Ovary (tissue), 3 donors: ENCODE results near the gene DCLK3.

ENCODE experiments used
- EP300 ChIP-seq: sonication (generic); formaldehyde crosslinking; IDR thresholded peaks from one replicate; pipeline ENCODE4 v1.6.1; 2017; ENCODE audit warnings: antibody characterized with exemption
- POLR2A ChIP-seq: fragments of 450-650 bp; IDR thresholded peaks from one replicate; pipeline ENCODE4 v1.6.1; 2017; ENCODE audit warnings: antibody characterized with exemption, mild to moderate bottlenecking, moderate library complexity
- TF ChIP-seq, protein P1 (sequence below), 3 donors: fragments of 450-650 bp in 2 of 3; fragments of 200-600 bp in 1 of 3; IDR thresholded peaks; one replicate each; pipeline versions ENCODE4 v1.5.1 to v1.8.0; 2016 to 2022; ENCODE audit warnings: antibody characterized with exemption in 3 of 3, mild to moderate bottlenecking in 1 of 3
- donor health status: DM: no; HTN: no; CAD: no.

DNA sequence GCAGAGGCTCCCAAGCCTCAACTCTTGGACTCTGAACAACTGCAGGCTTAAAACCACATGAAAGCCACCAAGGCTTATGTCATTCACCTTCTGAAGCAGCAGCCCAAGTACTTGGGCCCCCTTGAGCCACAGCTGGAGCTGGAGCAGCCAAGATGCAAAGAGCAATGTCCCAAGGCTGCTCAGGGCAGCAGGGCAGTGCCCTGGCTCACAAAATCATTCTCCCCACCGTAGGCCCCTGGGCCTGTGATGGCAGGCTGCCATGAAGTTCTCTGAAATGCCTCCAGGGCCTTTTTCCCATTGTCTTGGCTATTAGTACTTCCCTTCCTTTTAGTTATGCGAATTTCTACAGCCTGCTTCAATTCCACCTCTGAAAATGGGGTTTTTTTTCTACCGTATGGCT, 83.4 kb downstream of the DCLK3 start:
- TF ChIP-seq POLR2A, result no peak
- TF ChIP-seq EP300, result no peak
- TF ChIP-seq, protein P1, sequence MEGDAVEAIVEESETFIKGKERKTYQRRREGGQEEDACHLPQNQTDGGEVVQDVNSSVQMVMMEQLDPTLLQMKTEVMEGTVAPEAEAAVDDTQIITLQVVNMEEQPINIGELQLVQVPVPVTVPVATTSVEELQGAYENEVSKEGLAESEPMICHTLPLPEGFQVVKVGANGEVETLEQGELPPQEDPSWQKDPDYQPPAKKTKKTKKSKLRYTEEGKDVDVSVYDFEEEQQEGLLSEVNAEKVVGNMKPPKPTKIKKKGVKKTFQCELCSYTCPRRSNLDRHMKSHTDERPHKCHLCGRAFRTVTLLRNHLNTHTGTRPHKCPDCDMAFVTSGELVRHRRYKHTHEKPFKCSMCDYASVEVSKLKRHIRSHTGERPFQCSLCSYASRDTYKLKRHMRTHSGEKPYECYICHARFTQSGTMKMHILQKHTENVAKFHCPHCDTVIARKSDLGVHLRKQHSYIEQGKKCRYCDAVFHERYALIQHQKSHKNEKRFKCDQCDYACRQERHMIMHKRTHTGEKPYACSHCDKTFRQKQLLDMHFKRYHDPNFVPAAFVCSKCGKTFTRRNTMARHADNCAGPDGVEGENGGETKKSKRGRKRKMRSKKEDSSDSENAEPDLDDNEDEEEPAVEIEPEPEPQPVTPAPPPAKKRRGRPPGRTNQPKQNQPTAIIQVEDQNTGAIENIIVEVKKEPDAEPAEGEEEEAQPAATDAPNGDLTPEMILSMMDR (IDR thresholded peaks at IDR 0.05), result no peak
